ENCODE results near the gene FAM193B.
"Not testable (repeated sequence)": the region's sequence is repeated elsewhere in the genome, so short reads cannot be mapped to it uniquely, and the experiment has no call there.

Gene FAM193B

DNA sequence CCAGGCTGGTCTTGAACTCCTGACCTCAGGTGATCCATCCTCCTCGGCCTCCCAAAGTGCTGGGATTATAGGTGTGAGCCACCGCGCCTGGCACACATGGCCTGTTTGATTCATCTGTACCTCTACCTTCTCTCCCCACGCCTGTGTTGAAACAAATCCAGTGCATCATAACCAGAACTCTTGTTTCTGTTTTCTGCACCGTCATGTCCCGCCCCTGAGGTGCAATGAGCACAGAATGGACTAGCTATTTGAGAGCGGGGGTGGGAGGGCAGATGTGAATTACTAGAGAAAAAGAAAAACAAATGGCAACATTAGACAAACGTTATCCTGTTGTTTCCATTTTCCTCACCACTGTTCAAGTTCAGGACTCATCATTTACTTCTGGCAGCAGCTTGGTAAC, 10.7 kb upstream of the FAM193B start:
- Histone ChIP-seq H3K4me3 (ENCODE audit: low read length) (no peak overlapping the region), H3K79me2 (ENCODE audit: low read length) (no peaks in the 10 kb centered on the region), H3K4me1 (ENCODE audit: low read length) (no peaks in the 10 kb centered on the region), H3K9me3 (ENCODE audit: insufficient read depth, low read length) (no peaks in the 10 kb centered on the region), H4K20me1 (ENCODE audit: insufficient read depth, low read length) (no peaks in the 10 kb centered on the region), H3K36me3 (replicated peaks; ENCODE audit: low read depth, low read length) (no peaks in the 10 kb centered on the region), H3K27me3 (ENCODE audit: low read depth, low read length) (peaks cover 13% of the 10 kb centered on the region), H3K4me2 (ENCODE audit: low read length) (no peak overlapping the region), H2AFZ (ENCODE audit: low read depth, low read length) (no peak overlapping the region), H3K27ac (ENCODE audit: low read length) (no peak overlapping the region), H3K9ac (ENCODE audit: low read length) (no peak overlapping the region)
- no peak for TF ChIP-seq EZH2phosphoT487 (IDR thresholded peaks at IDR 0.05; ENCODE audit: low read depth)
- TF ChIP-seq, protein P1, sequence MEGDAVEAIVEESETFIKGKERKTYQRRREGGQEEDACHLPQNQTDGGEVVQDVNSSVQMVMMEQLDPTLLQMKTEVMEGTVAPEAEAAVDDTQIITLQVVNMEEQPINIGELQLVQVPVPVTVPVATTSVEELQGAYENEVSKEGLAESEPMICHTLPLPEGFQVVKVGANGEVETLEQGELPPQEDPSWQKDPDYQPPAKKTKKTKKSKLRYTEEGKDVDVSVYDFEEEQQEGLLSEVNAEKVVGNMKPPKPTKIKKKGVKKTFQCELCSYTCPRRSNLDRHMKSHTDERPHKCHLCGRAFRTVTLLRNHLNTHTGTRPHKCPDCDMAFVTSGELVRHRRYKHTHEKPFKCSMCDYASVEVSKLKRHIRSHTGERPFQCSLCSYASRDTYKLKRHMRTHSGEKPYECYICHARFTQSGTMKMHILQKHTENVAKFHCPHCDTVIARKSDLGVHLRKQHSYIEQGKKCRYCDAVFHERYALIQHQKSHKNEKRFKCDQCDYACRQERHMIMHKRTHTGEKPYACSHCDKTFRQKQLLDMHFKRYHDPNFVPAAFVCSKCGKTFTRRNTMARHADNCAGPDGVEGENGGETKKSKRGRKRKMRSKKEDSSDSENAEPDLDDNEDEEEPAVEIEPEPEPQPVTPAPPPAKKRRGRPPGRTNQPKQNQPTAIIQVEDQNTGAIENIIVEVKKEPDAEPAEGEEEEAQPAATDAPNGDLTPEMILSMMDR (IDR thresholded peaks at IDR 0.05; ENCODE audit: low read depth, low read length) = no peak

DNA sequence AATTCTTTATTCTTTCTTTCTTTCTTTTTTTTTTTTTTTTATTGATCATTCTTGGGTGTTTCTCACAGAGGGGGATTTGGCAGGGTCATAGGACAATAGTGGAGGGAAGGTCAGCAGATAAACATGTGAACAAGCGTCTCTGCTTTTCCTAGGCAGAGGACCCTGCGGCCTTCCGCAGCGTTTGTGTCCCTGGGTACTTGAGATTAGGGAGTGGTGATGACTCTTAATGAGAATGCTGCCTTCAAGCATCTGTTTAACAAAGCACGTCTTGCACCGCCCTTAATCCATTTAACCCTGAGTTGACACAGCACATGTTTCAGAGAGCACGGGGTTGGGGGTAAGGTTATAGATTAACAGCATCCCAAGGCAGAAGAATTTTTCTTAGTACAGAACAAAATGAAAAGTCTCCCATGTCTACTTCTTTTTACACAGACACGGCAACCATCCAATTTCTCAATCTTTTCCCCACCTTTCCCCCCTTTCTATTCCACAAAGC, 5.1 kb upstream of the FAM193B start:
- not testable (repeated sequence) for H3K4me3 ChIP-seq (ENCODE audit: low read length); H3K36me3 ChIP-seq (replicated peaks; ENCODE audit: low read depth, low read length); H3K27me3 ChIP-seq (ENCODE audit: low read depth, low read length); H3K9me3 ChIP-seq (ENCODE audit: insufficient read depth, low read length); H4K20me1 ChIP-seq (ENCODE audit: insufficient read depth, low read length); H3K27ac ChIP-seq (ENCODE audit: low read length); H3K4me2 ChIP-seq (ENCODE audit: low read length); H3K9ac ChIP-seq (ENCODE audit: low read length); H2AFZ ChIP-seq (ENCODE audit: low read depth, low read length); H3K4me1 ChIP-seq (ENCODE audit: low read length); H3K79me2 ChIP-seq (ENCODE audit: low read length)

DNA sequence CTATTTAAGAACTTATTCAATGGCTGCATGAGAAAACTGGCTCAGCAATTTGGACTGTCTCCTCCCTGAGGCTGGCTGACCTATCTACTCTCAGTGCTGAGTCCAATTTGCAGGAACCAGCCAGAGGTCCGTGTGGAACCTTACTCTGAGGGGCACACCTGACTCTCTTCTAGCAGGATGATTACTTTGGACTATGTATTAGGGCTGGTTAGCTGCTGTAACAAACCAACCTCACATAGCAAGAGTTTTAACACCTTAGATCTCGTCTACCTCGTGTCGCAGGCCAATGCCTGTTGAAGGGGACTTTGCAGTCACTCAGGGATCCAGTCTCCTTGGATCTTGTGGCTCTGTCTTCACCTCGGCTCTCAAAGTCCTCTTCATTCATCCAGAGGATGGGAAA, 3.4 kb upstream of the FAM193B start:
- Histone ChIP-seq H3K79me2 (ENCODE audit: low read length) (peaks cover 15% of the 10 kb centered on the region), H3K9ac (ENCODE audit: low read length) (no peak overlapping the region), H3K4me2 (ENCODE audit: low read length) (no peak overlapping the region), H3K27ac (ENCODE audit: low read length) (no peak overlapping the region), H3K4me3 (ENCODE audit: low read length) (no peak overlapping the region), H2AFZ (ENCODE audit: low read depth, low read length) (no peak overlapping the region), H3K36me3 (replicated peaks; ENCODE audit: low read depth, low read length) (no peaks in the 10 kb centered on the region), H3K27me3 (ENCODE audit: low read depth, low read length) (no peaks in the 10 kb centered on the region), H3K9me3 (ENCODE audit: insufficient read depth, low read length) (no peaks in the 10 kb centered on the region), H3K4me1 (ENCODE audit: low read length) (peaks cover 7% of the 10 kb centered on the region), H4K20me1 (ENCODE audit: insufficient read depth, low read length) (peaks cover 7% of the 10 kb centered on the region; the same call in 1 of the 2 replicates)
- TF ChIP-seq, protein P1 (IDR thresholded peaks at IDR 0.05; ENCODE audit: low read depth, low read length) = no peak
- no peak for TF ChIP-seq EZH2phosphoT487 (IDR thresholded peaks at IDR 0.05; ENCODE audit: low read depth)

DNA sequence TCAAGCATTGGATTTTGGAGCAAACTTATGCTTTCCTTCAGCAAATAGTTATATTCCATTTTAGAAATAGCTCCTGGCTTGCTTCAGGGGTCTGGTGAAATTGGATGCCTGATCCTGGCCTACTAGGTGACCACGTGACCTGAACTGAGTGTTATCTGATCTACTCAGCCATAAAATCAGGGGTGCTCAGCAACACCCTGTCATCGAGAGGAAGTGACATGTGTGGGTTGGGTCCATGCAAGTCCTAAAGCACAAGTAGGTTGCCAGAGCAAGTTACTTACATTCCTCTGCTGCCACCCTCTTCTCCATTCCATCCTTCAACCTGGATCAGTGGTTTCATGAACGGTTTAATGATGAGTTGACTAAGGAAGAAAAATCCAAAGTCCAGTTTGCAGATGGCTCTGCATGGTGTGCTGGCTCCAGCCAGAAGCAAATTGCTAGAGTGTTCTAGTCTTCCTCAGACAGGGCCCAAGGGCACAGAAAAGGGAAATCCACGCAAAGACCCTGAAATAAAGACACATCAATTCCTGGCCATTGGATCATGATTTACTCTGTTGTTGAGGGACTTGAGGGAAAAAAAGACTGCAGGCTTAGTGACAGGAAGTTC, 2.8 kb upstream of the FAM193B start:
- H3K9ac ChIP-seq (ENCODE audit: low read length) = no peak overlapping the region
- peaks cover 6% of the 10 kb centered on the region for H3K36me3 ChIP-seq (replicated peaks; ENCODE audit: low read depth, low read length)
- H2AFZ ChIP-seq (ENCODE audit: low read depth, low read length) = no peak overlapping the region
- no peak overlapping the region for H3K4me3 ChIP-seq (ENCODE audit: low read length)
- H3K79me2 ChIP-seq (ENCODE audit: low read length) = peaks cover 21% of the 10 kb centered on the region
- TF ChIP-seq EZH2phosphoT487 (IDR thresholded peaks at IDR 0.05; ENCODE audit: low read depth) = no peak
- TF ChIP-seq, protein P1 (IDR thresholded peaks at IDR 0.05; ENCODE audit: low read depth, low read length) = no peak
- H3K4me1 ChIP-seq (ENCODE audit: low read length) = peaks cover 9% of the 10 kb centered on the region
- no peaks in the 10 kb centered on the region for H3K27me3 ChIP-seq (ENCODE audit: low read depth, low read length)
- no peaks in the 10 kb centered on the region for H3K9me3 ChIP-seq (ENCODE audit: insufficient read depth, low read length)
- H3K4me2 ChIP-seq (ENCODE audit: low read length) = no peak overlapping the region
- no peak overlapping the region for H3K27ac ChIP-seq (ENCODE audit: low read length)
- H4K20me1 ChIP-seq (ENCODE audit: insufficient read depth, low read length) = peaks cover 8% of the 10 kb centered on the region; the same call in 1 of the 2 replicates
